GM21360 (cell line): ENCODE results near the gene EPHB4.

ENCODE experiments used
- ATAC-seq: cut with Tn5 transposase; IDR thresholded peaks from one replicate; pipeline ENCODE4 v1.9.1; 2021; ENCODE audit warnings: mild to moderate bottlenecking, moderate library complexity; ENCODE audit not compliant: unreplicated experiment

Gene EPHB4

DNA sequence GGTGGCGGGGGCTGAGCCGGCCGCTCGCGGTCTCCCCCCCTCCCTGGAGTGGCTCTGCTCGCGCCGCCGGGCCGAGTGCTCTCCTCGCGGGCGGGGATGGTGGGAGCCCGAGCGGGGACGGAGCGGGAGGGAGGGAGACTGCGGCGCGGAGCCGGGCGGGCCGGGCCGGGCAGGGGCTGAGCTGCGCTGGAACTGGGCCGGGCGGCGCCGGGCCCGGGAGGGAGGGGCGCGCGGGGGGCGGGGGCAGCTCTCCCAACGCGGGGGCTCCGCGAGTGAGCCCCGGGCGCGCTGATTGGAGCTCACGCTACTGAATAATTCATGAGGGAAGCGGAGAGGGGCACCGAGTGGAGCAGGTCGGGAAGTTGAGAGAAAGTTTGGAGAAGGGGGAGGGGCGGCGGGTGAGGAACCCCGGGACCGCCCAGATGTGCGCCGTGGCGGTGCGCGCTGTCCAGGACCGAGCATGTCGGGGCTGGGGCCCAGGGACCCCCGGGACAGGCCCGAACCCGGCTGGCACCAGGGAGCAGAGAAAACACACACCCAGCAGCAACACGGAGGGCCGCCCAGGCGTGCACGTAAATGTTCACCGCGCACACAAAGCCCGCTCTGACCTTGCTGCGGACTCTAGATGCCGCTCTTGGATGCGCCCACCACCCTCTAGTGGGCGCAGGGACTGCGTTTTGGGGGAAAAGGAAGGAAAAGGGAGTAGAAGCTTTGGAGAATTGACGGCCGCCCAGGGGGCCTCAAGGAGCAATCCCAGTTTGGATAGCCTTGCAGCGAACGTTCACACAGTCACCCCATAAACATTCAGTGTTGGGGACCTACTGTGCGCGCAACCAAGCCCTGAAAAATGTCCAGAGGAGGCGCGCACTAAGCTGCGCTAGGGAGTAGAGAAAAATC lies at the start of gene EPHB4:
EPHB4 (minus strand) TSS at position 194 of the 897 bp plus-strand sequence. CDS start 493 bp downstream, outside the sequence.
- ATAC-seq: no peak

DNA sequence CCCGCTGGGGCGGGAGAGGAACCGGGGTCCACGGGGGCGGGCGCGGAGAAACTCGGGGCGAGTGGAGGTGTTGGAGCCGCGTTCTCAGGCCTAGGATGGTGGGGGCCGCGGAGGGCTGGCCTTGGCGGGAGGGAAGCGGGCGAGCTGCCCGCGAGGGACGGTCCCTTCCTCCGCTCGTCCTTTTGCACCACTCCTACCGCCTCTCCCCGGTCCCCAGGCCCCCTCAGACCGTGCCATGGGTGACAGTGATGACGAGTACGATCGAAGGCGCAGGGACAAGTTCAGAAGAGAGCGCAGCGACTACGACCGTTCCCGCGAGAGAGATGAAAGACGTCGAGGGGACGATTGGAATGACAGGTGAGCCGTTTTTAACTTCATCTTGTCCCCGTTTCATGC lies 48.0 kb upstream of the EPHB4 start:
- ATAC-seq: peak; percentile 24

GRCh38 chr7:100874577-100875355 lies 47.4 kb upstream of the EPHB4 start, which contains the start of gene SRRT:
Gene SRRT (plus strand): TSS chr7:100875103. CDS start chr7:100875591, 488 bp downstream.
- ATAC-seq: peak; percentile 90

DNA sequence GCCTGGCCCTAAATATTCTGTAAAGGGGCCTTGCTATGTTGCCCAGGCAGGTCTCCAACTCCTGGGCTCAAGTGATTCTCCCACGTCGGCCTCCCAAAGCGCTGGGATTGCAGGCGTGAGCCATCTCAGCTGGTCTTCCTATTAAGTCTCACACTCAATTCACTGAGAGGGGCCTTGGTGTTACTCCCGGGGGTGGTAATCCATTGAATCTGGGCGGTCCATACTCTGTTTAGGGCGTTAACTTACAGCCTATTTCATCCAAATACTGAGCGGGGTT lies 46.9 kb upstream of the EPHB4 start:
- no peak for ATAC-seq

DNA sequence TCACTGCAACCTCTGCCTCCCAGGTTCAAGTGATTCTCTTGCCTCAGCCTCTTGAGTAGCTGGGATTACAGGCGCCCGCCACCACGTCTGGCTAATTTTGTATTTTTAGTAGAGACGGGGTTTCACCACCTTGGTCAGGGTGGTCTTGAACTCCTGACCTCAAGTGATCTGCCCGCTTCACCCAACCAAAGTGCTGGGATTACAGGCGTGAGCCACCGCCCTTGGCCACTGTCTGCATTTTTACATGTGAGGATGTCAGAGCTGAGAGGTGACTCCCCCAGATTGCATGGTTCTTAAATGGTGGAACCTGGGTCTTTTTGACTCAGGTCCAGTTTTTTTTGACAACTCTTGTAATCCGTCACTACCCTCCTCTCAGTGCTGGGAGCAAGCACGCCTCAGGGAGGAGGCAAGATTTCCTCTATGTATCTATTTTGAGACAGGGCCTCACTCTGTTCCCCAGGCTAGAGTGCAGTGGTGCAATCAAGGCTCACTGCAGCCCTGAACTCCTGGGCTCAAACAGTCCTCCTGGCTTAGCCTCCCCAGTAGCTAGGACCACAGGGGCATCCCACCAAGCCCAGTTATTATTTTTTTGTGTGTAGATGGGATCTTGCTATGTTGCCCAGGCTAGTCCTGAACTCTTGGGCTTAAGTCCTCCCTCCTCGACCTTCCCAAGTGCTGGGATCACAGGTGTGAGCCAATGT lies 46.4 kb upstream of the EPHB4 start:
- no peak for ATAC-seq

GRCh38 chr7:100867776-100868485 lies 40.6 kb upstream of the EPHB4 start:
- ATAC-seq: no peak

DNA sequence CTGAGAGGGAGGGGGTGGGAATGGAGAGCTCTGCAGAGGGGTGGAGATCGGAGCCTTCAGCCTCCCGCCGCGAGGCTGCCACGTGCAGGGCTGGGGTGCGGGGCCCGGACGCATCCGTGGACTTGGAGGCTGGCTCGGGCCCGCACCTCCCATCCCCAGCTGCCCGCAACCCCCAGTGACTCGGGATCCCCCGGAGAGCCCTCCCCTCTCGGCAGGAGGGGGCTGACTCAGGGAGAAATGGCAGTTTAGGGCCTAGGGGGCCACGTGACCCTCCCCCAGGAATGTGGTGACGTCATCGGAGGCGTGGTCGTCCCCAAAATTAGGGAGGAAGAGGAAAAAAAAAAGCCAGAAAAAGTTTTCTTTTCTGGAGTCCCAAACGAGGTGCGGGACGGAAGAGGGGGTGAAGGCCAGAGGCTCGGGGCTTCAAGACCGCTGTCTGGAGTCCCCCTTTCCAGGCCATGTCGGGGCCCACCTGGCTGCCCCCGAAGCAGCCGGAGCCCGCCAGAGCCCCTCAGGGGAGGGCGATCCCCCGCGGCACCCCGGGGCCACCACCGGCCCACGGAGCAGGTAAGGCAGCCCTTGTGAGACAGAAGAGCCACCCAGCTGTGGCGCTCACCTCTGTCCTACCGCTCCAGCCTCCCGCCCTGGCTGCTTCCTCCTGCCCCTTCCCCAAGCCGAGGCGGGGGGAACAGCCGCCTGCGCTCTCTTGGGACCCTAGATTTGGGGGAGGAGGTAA lies 39.9 kb upstream of the EPHB4 start, which contains the start of gene TRIP6:
TRIP6 (plus strand) TSS at position 348 of the 736 bp plus-strand sequence; CDS start at position 459, 111 bp downstream.
- ATAC-seq: no peak

GRCh38 chr7:100866729-100867039 lies 39.4 kb upstream of the EPHB4 start:
- no peak for ATAC-seq

GRCh38 chr7:100865938-100866728 lies 38.8 kb upstream of the EPHB4 start:
- ATAC-seq: no peak

GRCh38 chr7:100865372-100865911 lies 38.1 kb upstream of the EPHB4 start:
- no peak for ATAC-seq

DNA sequence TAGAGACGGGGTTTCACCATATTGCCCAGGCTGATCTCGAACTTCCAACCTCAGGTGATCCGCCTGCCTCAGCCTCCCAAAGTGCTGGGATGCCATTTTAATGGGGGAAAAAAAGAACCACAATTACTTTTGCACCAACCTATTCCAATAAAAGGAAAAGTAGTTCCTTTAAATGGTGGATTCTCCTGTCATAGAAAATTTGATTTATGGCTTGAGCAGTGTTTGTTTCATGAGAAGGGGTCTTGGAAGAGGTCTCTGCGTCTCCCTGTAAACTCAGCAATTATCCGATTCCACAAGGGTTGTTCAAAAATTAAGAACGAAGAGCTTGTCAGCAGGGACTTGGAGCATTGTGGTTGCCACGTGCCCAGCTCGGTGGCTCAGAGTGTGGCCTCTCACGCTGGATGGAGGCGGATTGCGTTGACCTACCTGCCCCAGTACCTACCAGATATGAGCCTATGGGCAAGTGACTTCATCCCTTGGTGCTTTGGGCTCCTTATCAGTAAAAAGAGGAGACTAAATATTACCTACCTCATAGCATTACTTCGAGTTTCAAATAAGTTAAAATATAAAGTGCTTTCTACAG lies 37.0 kb upstream of the EPHB4 start:
- no peak for ATAC-seq

DNA sequence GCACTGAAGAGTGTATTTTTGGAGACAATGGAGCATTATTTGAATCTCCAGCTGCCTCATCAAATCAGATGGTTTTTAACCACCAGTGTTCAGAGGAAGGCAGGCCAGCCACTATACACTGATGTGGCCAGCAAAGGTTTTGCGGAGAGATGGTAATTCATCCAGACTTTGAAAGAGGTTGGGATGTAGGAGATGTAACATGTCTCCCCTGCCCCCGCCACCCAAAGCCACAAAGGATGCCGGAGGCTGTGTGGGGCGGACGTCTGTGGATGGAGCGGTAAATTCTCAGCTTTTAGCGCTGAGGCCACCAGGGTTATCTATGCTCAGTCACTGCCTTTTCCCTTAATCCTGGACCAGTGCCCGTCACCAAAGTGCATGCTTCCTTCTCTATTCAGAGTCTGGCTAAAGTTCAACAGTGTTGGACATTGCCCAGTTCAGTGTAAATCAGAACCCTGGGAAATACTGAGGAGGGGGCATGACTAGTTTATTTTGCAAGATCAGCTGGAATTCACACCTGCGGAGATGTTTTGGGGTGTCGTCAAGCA lies 36.2 kb upstream of the EPHB4 start:
- no peak for ATAC-seq

DNA sequence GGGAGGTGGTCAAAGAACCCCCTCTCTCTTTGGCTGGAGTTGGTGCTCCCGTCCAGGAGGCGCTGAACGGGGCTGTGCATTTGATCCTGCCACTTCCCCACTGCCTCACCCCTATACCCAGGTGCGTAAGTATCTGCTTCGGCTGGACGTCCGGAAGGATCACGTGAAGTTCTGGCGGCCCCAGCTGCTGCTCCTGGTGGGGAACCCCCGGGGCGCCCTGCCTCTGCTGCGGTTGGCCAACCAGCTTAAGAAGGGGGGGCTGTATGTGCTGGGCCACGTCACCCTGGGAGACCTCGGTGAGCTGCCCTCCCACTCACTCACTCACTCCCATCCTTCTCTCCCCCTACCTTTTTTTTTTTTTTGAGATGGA lies 34.3 kb upstream of the EPHB4 start:
- ATAC-seq: no peak

- no peak for ATAC-seq
These were observed 33.6 kb upstream of the EPHB4 start for GRCh38 chr7:100860702-100861615.

DNA sequence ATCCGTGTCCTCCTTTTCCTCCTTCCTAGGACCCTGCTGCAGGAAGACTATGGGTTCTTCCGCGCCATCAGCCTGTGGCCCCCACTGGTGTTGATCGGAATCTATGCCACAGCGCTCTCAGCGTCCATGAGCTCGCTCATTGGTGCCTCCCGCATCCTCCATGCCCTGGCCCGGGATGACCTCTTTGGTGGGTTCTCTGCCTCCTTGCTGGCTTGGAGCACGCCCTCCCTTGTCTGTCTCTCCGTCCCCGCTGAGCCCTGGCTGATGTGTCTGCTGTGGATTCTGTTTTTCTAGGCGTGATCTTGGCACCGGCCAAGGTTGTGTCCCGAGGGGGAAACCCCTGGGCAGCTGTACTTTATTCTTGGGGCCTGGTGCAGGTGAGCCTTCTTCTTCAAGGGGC lies 32.5 kb upstream of the EPHB4 start:
- ATAC-seq: no peak

DNA sequence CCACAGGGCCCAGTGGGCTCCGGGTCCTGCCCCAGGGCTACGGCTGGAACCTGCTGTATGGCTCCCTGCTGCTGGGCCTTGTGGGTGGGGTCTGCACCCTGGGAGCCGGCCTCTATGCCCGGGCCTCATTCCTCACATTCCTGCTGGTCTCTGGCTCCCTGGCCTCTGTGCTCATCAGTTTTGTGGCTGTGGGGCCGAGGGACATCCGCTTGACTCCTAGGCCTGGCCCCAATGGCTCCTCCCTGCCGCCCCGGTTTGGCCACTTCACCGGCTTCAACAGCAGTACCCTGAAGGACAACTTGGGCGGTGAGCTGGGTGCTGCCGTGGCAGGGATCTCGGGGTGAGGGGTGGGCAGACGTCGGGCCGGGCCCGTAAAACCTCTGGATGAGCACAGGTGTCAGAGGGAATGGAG lies 29.6 kb upstream of the EPHB4 start:
- ATAC-seq: no peak

- ATAC-seq: no peak
These were observed 28.2 kb upstream of the EPHB4 start for GRCh38 chr7:100855515-100855914.
